ENCODE results near the gene TIMM21.

TIMM21 gene, protein sequence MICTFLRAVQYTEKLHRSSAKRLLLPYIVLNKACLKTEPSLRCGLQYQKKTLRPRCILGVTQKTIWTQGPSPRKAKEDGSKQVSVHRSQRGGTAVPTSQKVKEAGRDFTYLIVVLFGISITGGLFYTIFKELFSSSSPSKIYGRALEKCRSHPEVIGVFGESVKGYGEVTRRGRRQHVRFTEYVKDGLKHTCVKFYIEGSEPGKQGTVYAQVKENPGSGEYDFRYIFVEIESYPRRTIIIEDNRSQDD

DNA sequence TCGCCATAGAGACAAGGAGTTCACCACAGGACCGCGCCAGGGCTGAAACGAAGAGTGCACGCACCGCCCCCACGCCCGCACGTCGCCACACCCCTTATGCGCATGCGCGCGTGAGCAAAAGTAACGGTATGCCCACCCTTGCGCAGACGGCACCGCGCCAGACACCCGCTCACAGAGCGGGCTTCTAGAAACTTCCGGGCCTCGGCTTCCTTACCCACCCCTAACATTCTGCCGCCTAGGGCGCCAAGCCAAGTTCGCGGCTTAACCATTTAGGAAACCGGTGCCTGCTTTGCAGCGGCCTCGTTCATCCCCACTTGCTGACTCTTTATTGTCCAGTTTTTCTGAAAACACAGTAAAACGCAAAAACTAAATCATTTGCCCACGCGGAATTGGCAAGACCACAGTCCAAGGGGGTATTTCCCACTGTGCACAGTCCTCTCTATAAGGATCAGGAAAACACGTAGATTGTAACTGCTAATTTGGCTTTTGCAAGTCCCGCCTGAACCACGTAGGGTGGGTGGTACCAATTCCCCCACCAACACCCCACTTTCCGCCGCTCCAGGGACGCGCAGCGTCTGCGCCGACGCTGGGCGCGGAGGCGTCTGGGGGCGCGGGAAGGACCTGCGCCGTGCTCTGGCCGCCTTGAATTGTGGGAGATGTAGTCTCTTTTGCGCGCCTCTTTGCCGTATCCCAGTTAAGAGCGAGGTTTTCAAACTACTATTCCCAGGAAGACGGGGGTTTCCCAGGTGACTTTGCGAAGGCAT is at the start of gene TIMM21, which contains the start of gene FBXO15:
TSS of gene TIMM21 (plus strand) at position 745 of the 764 bp plus-strand sequence. CDS start 286 bp downstream, outside the sequence.
TSS of gene FBXO15 (minus strand) at position 56 of the 764 bp plus-strand sequence. CDS start at position 7, 49 bp downstream.
- peak; percentile 98 for DNase-seq

GRCh38 chr18:74108460-74108859 is 39.9 kb upstream of the TIMM21 start:
- no peak for DNase-seq

GRCh38 chr18:74110149-74110548 is 38.2 kb upstream of the TIMM21 start:
- DNase-seq = no peak

DNA sequence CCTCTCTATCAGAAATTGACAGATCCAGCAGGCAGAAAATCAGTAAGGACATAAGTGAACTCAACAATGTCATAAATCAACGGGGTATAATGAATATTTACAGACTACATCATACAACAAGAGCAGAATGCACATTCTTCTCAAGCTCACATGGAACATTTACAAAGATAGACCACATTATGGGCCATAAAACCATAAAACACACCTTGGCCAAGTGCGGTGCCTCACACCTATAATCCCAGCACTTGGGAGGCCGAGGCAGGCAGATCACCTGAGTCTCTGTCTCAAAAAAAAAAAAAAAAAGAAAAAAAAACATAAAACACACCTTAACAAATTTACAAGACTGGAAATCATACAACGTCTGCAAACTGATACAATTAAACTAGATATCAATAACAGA is 37.3 kb upstream of the TIMM21 start:
- DNase-seq = no peak

DNA sequence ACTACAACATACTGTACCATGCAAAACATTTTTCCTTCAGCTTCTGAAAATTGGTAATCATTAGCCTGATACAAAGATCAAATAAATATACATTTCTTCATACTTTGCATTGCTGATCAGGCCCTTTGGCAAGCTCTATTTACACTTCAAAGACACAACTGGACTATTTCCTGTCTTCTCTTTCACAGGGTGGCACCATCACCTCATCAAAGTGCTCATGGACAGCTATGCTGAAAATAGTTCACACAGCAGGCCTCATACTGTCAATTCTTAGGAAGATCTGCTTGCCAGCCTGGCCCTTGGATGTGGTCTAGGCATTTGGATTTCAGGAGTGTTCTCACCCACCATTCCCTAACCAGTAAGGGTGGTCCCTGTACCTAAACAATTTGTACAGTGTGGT is 34.6 kb upstream of the TIMM21 start:
- no peak for DNase-seq

GRCh38 chr18:74114116-74114515 is 34.2 kb upstream of the TIMM21 start:
- no peak for DNase-seq

GRCh38 chr18:74115046-74115445 is 33.3 kb upstream of the TIMM21 start:
- DNase-seq = no peak

DNA sequence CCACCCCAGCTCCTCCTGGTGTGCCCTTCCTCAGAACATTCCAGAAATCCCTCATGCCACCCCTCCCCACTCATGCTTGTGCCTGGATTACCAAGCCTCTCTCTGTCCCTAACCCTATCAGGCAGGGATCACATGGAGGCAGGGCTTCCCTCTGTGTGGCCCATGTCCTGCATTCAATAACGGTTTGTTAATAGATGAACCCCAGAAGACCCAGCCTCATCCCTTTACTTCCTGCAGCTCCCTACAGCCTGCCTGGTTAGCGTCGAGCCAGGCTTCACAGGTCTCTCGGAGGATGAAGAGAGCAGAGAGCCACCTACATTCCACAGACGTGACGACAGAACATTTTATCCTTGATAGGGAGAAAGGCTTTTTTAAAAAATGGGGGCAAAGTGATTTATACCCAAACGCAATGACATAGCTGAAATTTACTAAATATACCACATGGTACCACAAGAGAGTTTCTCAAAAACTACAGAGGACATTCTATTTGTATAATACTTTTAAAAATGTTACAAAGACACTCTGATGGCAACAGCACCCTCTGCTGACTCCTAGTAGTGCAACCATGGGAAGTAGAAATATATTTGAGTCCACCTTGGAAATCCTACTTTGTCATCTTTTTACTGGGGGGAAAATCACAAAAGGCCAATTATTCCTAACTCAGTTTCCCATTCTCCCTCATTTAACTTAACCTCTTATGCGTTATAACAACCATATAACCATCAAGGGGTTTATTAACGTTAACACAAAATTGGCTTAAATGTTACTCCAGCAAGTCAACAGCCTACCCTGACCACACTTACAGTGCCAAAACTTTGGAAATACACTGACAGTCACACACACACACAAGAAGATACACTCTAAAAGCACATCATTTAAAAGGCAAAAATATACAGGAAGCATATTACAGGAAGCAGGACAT is 31.4 kb upstream of the TIMM21 start:
- DNase-seq = peak; percentile 20

DNA sequence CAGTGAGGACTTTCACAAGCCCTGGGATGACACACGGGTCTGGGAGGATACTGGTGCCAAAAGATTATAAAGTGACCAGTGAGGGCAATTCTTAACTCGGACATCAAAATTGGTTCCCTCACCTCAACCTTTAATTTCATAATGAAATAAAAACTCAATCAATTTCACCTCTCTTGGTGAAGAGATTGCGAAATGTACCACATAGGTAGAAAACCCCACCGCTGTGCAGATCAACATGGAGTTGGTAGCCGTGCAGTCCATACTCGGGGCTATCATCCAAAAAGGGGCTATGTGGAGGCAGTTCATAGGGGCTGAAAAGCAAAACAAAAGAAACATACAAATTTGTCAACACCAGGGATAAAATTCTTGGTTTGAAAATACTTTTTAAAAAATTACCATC is 25.1 kb upstream of the TIMM21 start:
- DNase-seq = no peak

DNA sequence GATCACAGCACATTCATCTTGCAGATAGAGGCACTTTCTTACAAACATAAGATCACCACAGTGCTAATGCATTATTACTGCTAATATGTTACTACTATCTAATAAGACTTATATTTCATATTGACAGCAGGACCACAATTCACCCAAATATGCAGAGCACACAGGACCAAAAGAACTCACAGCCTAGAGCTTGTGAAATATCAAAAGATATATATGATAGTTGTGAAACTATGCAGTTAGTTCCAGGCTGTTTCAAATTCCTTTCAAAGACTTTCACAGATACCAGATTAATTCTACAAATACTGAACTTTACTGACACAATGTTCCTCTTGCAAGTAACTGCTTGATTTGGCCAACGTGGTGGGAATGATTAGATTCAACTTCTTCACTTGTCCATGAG is 23.7 kb upstream of the TIMM21 start:
- no peak for DNase-seq

DNA sequence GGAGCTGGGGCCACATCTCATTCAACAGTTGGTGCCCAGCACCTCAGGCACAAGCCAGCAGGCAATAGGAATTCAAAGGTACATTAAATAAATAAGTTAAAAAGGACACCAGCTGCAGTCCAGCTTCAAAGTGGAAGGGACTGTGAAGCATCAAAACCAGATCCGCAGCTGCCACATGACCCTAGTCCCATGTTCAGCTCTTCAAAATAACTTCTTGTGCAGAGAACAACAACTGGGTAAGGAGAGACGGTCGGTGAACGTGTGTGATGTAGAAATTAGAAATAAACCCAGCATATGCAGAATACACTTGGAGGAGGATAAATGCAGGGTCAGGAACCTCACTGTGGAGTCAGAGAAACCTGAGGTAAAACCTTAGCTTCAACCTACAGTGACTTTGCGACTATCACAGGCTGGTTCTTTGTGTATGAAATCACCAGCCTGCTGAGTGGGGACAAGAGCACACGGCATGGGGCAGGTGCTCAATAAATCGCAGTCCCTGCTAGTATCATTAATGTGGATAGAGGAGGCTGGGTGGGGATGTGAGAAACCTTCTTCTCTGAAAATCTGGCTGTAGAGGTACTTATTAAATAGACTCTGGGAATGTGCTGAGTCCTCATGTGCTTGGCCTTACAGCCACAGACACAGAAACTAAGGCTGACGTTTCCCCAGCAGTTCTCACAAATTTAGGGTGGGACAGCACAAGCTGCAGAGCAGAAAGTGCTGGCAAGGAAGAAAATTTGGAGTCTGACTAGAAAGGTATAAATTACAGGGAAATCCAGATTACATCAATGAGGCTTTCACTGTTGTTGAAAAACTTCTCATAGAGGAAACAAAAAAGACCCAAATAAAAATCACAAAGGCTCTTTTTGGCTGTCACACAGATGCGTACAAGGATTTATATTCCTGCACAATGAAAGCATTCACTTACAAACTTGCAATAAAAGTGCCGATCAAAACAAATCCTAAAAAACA is 21.4 kb upstream of the TIMM21 start:
- no peak for DNase-seq

- DNase-seq = no peak
Observed at GRCh38 chr18:74128159-74128558, 20.2 kb upstream of the TIMM21 start.

GRCh38 chr18:74131124-74131523 is 17.2 kb upstream of the TIMM21 start:
- no peak for DNase-seq

DNA sequence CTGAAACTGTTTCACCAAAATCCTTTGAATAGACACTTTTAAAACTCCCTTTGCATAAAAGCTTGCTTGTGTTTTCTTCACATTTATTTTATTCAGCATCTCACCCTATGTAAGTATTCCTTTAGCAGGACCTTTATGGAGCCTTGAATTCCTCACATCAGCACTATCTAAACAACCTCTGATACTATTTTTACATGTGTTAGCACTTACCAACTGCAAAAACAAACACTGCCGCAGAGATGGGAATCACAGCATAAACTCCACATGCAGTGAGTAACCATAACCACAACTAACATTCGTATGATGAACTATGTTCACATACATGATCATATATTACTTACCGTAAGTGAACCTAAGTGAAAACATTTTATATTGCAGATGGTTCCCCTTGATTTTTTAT is 16.1 kb upstream of the TIMM21 start:
- DNase-seq = no peak

DNA sequence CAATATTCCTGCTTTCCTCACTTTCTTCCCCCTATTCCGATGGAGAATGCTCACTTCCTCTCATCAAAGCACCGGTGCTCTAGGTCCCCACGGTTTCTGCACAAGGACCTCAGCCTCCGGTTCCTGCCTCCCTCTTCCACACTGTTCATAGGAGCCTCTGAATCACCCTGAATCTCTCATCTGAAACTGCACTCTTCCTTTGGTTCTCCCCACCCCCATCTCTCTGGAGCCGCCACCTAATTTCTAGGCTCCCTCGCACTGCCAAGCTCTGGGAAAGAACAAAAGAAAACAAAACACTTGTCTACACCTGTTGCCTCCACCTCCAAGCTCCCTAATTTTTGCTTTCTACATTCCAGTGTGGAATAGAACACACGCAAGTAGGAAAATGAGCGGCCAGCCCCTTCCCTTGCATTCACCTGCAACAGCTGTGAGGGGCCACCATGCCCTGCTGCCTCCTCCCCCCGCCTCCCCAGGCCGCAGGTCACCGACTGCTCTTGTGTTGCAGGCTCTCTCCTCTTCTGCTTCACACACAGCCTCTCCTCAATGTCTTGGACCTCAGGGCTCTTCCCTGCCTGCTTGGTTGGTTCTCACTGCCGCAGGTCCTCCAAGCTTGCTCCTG is 10.3 kb upstream of the TIMM21 start:
- DNase-seq = no peak

DNA sequence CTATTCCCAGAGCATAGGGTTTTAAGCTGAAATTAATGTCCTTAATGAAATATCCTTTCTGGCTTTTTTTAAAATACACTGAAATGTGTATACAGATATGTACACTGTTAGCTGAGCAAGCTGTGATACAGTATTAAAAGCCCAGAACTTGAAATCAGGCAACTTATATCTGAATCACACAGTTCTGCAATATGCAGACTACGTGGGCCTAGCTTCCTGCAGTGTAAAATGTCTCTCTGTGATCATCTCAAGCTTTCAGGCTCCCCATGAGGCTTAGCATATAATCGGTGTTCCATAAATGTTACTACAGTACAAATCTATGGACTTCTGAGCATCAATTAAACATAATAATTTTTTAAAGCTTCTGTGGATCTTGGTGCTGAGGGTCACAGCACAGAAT is 8.9 kb upstream of the TIMM21 start:
- DNase-seq = no peak

DNA sequence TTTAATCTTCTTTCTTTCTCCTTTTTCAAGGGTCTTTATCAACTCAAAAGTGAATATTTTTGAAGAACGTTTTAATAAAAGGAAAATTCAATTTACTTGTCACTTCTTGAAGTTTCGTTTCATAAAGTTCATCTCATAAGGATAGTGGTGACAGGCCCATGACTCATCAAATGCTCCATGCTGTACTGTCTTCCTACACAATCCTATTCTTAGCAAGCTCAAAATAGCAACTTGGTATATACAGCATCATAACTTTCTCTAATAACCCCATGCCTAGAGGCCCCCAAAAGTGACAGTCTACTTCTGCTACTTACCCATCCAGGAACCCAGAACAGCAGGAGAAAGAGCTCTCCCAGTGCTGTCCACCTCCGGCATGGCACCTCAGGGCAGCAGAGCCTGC is 8.4 kb upstream of the TIMM21 start:
- no peak for DNase-seq

GRCh38 chr18:74140582-74140981 is 7.7 kb upstream of the TIMM21 start:
- no peak for DNase-seq

- DNase-seq = no peak
Observed at GRCh38 chr18:74141667-74142066, 6.7 kb upstream of the TIMM21 start.

DNA sequence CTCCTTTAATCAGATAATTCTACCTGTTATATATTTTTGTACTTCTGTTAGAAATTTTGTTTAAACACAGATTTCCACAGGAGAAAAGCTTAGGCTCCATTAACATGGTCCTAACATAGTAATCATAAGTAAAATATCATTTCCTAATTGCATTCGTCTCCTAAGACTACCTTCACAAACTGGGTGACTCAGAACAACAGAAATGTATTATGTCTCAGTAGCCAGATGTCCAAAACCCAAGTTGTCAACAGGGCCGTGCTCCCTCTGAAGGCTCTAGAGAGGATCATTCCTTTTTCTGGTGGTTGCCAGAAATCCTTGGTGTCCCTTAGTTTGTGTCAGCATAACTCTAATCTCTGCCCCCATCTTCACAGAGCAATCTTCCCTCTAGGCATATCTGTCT is 6.1 kb upstream of the TIMM21 start:
- no peak for DNase-seq

DNA sequence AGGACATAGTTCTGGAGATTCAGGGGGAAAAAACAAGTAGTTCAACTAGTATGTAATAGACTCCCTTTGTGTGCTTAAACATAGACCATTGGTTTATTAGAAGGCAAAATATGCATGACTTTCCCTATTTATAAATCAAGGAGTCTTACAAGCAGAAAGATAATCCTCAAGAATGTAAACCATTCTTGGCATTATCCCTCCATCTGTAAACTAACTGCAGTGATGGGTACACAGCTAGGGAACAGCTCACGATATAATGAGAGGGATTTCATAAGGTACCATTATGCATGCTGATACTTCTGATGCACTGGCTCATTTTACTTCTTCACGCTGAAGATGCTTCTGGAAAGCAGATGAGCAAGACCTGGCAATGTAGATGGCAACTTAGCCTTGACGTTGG is 1.6 kb upstream of the TIMM21 start:
- peak; percentile 47 for DNase-seq

GRCh38 chr18:74147491-74147778 is 888 bp upstream of the TIMM21 start:
- no peak for DNase-seq

Data from NCI-H1105 treated with DMSO at 0.1 percent for 48 hours (cell line).